NK-92 (cell line): Measurements from ENCODE around the gene SKAP2.

Experiments
- DNase-seq: peaks from one replicate; lab custom pipeline; 2025; ENCODE audit not compliant: unreplicated experiment; lab: John Stamatoyannopoulos, UW

SKAP2 gene, protein sequence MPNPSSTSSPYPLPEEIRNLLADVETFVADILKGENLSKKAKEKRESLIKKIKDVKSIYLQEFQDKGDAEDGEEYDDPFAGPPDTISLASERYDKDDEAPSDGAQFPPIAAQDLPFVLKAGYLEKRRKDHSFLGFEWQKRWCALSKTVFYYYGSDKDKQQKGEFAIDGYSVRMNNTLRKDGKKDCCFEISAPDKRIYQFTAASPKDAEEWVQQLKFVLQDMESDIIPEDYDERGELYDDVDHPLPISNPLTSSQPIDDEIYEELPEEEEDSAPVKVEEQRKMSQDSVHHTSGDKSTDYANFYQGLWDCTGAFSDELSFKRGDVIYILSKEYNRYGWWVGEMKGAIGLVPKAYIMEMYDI

GRCh38 chr7:26864309-26865093 is at the start of gene SKAP2:
SKAP2 (minus strand) TSS chr7:26864590; CDS start chr7:26864429, 161 bp downstream.
- no peak for DNase-seq

DNA sequence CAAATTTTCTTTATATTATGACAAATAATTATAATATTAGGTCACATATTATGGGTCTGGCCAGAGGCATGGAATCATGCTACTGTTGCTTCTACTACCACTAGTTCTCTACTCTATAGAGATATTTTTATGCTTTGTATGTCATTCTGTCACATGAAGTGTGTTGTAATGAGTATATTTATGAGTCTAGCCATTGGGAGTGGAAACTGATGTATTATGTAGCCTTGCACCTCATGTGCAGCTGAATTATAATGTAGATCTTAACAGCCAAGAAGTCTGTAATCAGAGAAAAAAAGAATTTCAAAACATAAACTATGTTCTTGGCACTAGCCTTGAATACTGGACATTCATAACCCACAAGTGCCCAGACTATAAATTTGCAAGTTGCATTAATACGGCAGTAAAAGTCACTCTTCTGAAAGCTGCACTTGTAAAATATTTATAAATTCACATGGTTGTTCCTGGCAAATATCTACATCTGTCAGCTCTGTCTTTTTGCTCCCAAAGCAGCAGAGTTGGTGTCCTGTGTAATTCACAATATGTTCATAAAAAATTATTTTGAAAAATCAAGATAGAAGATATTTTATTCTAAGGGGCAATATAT is 48.6 kb upstream of the SKAP2 start:
- no peak for DNase-seq

GRCh38 chr7:26912338-26912737 is 47.9 kb upstream of the SKAP2 start:
- no peak for DNase-seq

GRCh38 chr7:26910221-26910620 is 45.8 kb upstream of the SKAP2 start:
- no peak for DNase-seq

DNA sequence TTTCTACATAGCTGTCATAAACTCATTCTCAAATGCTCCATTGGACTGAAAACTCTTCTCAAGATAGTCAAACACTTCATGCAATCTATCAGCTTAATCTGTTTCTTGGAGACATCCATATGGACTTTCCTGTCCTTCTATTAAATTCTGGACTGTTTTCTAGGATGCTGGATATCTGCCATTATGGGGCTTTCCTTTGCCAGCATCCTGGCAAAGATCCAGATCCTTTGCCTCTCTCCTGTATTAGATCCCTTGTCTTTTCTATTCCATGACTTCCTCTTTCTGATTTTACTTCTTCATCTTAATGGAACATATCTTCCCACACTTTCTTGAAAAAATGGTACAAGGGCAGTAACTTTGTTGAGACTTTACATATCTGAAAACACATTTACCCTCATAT is 35.9 kb upstream of the SKAP2 start:
- no peak for DNase-seq

GRCh38 chr7:26899519-26899918 is 35.1 kb upstream of the SKAP2 start:
- DNase-seq: no peak

DNA sequence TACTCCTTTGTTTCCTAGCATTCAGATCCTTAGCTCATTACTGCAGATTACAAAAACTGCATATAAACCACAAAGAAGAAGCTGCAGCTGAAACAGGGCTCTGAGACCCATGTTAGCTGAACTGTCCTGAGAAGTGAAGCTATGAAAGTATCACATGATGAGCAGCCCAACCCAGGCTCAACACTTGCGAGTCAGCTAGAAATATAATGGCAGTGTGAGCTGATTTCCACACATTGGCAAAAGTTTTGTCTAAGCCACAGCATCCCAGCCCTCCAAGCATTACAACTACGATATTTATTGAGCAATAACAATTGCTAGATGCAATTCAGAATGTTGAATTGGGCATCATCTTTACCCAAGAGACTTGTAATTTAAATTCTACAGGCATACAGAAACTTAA is 34.5 kb upstream of the SKAP2 start:
- DNase-seq: no peak

DNA sequence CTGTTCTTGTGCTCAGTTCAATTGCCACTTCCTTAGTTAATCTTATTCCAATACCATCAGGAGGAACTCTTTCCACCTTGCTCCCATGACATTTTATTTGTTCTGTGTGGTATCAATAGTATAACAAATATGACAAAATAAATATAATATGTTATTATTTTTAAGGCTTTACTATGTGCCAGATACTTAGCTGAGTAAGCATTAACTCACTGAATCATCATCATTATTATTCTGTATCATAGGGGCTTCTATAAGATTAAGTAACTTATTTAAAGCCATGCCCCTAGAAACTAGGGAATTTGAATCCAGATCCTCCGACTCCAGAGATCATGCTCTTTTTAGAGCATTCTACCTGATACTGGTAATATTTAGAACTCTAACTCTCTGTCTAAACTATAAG is 33.5 kb upstream of the SKAP2 start:
- DNase-seq: no peak

- DNase-seq: no peak
Measured at GRCh38 chr7:26891400-26892350, 27.3 kb upstream of the SKAP2 start.

DNA sequence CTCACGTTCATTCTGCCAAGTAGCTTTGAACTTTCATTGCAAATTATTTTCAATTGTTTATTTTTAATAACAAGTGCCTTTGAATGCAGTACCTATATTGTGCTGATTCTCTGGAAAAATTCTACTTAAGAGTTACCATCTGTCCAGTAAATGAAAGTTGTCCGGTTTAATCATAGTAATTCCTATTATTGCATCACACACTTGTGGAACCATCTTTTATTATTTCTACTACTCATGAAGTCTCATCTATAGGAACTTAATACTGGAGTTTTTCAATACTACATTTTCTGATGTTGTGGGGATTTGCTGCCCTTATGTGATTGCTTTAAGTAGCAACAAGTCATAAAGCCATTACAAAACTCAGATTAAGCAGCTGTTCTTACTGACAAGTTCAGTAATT is 16.5 kb upstream of the SKAP2 start:
- no peak for DNase-seq

DNA sequence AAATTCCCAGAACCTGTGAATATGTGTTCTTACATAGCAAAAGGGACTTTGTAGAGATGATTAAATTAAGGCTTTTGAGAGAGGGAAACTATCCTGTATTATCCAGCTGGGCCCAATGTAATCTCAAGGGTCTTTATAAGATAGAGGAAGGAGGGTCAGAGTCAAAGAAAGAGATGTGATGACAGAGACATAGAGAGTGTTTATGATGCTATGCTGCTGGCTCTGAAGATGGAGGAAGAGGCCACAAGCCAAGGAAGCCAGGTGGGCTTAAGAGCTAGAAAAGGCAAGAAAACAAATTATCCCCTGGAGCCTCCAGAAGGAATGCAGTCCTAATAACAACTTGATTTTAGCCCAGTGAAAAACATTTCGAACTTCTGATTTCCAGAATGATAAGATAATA is 15.3 kb upstream of the SKAP2 start:
- no peak for DNase-seq

DNA sequence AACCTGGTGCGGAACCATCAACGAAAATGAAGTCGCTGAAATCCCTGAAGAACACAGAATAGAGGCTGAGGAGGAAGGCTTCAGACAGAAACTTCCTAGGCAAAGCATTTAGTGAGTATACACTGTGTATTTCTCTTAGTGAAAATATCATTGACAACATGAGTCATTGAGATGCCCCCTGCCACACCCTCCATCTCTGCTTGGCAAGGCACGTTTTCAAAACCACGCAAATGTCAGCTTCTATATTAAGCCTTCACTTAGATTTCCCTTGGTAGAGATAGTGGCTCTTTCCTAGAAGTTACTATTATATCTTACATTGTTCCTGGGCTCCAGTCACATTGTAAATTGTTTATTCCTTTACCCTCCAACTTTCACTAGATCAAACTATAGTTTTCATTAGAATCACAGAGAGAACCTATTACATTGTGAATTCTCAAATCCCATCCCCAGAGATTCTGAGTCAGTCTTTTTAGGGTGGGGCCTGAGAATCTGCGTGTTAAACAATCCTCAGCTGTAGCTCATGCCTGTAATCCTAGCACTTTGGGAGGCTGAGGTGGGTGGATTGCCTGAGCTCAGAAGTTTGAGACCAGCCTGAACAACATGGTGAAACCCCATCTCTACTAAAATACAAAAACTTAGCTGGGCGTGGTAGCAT is 4.6 kb upstream of the SKAP2 start:
- DNase-seq: no peak

GRCh38 chr7:26865094-26865388 is 651 bp upstream of the SKAP2 start:
- DNase-seq: no peak

- no peak for DNase-seq
Measured at GRCh38 chr7:26863518-26864308, 677 bp downstream of the SKAP2 start.

- no peak for DNase-seq
Measured at GRCh38 chr7:26862834-26863233, 1.6 kb downstream of the SKAP2 start.

GRCh38 chr7:26861050-26861449 is 3.3 kb downstream of the SKAP2 start:
- no peak for DNase-seq

- no peak for DNase-seq
Measured at GRCh38 chr7:26860361-26860760, 4.0 kb downstream of the SKAP2 start.

DNA sequence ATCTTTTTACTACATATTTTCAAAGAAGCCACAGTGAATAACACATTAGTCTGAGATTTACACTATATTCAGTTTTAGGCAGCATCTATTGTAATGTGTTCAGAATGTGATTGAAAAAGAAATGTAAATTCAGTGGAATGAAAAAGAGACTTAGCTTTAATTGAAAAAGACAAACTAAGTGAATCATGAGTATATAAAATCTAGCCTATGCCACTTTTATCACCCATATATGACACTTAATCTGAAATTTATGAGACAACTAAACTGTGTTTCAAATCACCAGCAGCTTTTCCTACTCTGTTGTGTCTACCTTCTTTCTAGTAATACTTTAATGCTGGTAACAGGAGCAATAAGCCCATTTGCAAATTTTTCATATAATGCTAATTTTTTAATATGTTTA is 4.7 kb downstream of the SKAP2 start:
- no peak for DNase-seq

DNA sequence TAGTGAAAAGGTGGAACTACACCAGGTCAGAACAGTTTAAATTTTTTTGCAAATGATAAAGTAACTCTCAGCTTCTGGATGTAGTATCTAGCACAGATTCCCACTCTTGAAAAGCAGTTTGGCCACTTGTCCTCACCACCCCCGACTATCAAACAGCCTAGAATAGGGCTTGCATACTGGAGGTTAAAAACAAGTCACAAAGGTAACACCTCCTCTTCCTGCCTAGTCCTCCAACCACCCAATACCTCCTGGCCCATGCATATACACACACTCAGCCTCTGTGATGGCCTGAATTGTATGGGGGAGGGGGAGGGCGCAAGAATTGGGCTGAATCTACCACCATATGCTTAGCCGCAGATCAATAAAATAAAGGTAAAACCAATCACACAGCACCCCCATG is 5.7 kb downstream of the SKAP2 start:
- DNase-seq: no peak

GRCh38 chr7:26858241-26858715 is 6.1 kb downstream of the SKAP2 start:
- DNase-seq: no peak
